Measurements from ENCODE around the gene PIP5K1C.

The PIP5K1C gene

GRCh38 chr19:3622224-3622623 lies 78.0 kb downstream of the PIP5K1C start:
- DNase-seq: no peak

DNA sequence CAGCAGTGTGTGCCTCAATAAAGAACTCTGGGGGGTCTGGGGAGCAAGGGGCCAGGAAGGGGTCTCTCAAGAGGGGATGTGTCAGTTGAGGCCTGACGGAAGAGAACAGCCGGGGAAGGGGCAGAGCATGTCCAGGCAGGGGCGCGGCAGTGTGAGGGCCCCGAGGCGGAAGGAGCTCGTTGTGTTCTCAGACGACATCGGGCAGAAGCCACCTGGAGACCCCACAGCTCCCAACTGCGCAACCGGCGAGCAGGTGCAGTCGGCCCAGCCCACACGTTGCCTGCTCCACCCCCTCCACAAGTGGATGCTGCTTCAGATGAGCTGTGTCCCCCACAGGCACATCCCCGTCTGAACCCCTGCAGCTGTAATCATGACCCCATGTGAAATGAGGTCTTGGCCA lies 78.6 kb downstream of the PIP5K1C start:
- DNase-seq: no peak

GRCh38 chr19:3620817-3621547 lies 79.3 kb downstream of the PIP5K1C start:
- no peak for DNase-seq

DNA sequence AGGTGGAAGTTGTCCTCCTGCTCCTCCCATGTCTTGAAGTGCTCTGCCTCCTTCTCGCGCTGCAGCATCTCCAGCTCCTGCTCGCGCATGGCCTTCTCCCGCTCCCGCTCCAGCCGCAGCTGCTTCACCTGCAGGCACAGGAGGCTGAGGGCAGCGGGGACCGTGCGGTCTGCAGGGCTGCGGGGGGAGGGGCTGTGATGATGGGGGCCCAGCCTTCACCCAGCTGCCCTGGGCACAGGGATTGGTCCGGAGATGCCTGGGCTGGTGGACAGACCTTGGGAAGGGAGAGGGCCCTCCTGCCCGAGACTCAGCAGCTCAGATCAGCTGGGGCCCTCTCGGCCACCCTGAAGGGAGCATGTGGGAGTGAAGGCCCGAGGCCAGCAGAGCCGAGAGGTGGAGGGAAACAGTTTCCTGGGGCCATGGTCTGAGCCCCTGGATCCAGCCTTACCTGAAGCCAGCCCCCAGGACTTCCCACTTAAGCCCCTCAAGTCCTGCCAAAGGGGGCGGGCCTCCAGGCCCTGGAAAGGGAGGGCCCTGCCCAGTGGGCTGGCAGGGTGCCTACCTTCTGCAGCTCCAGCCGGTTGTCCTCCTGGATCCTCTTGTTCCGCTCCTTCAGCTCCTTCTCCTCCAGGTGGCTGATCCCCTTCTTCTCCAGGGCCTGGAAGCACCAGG lies 80.0 kb downstream of the PIP5K1C start:
- DNase-seq: no peak

GRCh38 chr19:3619631-3620012 lies 80.6 kb downstream of the PIP5K1C start:
- DNase-seq: no peak

- DNase-seq: no peak
These were observed 81.2 kb downstream of the PIP5K1C start for GRCh38 chr19:3618811-3619630.

DNA sequence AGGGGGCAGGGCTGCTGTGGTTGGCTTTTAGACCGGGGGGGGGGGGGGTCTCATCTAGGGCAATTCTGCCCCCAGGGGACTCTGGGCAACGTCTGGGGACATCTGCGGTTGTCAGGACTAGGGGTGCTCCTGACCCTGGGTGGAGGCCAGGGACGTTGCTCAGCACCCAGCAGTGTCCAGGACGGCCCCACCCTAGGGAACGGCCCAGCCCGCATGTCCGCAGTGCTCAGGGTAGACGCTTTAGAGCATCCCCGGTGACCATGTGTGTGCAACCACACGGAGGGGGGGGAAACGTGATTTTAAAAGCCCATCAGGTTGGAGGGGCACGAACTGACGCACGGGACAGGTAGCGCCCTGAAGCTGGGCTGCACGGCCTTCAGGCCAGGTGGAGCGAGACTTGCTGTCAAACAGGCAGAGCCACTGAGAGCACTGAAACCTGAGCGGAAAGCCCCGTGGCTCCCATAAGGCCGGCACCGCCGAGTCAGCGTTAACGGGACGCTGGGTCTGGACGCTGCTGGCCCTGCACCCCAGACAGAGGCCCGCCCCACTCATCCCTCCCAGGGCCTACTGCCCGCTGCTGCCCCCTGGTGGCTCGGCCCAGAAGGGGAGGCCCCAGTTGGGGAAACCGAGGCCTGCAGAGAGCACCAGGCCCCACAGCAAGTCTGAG lies 82.0 kb downstream of the PIP5K1C start:
- DNase-seq: peak; percentile 25

GRCh38 chr19:3617463-3617862 lies 82.8 kb downstream of the PIP5K1C start:
- DNase-seq: no peak

GRCh38 chr19:3615524-3616135 lies 84.6 kb downstream of the PIP5K1C start:
- DNase-seq: no peak

GRCh38 chr19:3614858-3615505 lies 85.3 kb downstream of the PIP5K1C start:
- DNase-seq: no peak

DNA sequence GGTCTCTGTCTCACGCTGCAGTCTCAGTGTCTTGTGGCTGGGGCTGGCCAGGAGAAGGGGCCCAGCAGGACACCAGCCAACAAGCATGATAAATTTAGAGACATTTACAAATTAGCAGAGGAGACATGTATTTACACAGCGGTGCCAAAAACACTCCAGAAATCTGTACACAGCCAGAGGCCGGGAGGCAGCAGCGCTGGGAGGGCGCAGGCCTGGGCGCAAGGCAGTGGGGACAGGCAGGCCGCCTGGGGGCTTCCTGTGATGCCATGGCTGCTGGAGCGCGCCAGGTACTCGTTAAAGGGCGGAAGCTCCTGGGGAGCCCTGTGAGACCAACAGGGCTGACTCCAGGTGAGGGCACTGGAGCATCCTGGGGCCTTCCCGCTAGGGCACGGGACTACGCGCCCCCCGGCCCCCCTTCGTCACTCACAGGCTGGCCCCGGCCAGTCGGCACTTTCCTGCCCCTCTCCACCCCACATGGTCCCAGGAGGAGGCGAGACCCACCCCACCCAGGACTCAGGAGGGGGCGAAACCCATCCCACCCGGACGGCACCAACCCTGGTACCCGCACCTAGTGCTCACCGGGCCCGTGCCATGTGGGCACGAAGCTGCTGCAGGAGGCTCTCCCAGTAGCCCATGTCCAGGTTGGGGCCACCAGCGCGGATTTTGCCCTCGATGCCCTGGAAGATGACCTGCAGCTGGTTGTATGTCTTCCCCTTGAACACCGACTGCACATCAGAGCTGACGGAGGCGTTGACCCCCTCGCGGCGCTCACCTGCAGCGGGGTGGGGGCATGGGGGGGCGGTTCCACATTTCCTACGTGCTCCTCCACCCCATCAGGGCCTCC lies 86.2 kb downstream of the PIP5K1C start:
- no peak for DNase-seq

DNA sequence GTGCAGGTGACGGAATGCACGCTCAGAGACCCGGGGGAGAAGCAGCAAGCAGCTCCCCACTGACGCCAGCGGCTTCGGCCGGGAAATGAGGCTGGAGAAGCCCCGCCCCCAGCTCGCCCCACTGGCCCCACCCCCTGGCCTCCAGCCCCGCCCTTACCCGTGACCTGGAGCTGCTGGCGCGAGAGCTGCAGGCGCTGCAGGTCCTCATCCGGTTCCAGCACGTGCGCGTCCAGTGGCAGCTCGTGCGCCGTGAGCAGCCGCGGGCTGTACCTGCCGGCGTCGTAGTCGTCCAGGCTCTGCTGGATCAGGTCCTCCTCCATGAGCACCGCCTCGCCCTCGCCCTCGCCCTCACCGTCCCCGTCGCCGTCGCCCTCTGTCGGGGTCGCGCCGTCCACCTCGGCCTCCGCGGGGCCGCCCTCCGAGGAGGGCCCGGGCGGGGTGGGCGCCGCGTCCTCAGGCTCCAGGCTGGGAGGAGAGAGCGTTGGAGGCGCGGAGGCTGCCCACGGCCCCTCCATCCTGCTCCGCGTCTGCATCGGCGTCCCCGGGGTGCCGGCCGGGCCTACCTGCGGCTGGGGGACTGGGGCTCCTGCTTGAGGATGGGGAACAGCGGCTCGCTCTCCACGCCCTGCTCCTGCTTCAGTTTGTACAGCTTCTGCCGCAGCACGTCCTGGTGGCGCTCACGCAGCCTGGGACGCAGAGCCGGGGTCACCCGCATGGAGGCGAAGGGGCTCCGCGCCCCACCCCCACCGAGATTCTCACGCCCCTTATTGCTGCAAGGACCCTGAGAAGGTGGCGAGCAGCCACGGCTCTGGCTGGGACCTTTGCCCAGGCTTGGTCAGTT lies 87.1 kb downstream of the PIP5K1C start:
- DNase-seq: no peak

- no peak for DNase-seq
These were observed 87.9 kb downstream of the PIP5K1C start for GRCh38 chr19:3612330-3612729.

GRCh38 chr19:3611841-3612240 lies 88.4 kb downstream of the PIP5K1C start:
- DNase-seq: no peak

DNA sequence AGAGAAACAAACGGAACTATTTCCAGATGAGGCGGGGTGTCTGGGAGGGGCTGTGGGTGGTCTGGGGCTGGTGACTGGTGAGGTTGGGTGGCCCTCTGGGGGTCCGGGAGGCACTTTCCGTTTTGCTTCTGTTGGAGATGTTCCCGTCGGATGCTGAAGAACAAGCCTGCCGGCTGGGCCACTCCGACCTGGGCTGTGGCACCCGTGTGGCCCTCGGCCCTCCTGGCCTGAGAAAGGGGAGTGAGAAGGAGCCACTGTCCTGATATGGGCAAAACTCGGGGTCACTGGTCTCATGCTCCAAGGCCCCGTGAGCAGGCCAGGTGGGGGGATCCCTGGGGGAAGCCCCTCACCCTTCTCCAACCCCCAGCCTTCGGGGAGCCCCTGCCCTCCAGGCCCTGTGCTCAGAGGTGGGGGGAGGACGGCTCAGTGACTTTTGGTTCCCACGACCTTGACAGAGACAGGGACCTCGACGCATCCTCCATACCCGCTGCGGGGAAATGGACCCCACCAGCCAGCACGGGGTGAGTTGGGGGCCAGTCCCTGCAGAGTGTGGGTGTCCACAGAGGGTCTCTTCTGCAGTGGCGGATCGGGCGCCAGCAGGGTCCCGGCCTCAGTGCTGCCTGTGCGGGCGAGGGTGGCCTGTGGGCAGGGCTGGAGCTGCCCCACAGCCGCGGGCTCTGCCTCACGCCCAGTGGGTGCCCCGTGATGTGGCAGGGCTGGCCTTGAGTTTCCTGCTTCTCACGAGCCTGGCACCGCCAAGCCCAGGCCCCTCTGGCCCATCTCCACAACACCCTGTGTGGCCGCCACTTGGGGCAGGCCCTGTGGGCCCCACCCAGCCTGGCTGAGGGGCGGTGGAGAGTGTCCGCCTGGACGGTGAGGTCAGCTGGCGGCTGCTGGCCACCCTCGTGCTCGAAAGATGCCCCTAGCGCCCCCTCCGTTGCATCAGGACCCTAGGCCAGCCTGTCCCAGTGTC lies 89.2 kb downstream of the PIP5K1C start:
- no peak for DNase-seq

DNA sequence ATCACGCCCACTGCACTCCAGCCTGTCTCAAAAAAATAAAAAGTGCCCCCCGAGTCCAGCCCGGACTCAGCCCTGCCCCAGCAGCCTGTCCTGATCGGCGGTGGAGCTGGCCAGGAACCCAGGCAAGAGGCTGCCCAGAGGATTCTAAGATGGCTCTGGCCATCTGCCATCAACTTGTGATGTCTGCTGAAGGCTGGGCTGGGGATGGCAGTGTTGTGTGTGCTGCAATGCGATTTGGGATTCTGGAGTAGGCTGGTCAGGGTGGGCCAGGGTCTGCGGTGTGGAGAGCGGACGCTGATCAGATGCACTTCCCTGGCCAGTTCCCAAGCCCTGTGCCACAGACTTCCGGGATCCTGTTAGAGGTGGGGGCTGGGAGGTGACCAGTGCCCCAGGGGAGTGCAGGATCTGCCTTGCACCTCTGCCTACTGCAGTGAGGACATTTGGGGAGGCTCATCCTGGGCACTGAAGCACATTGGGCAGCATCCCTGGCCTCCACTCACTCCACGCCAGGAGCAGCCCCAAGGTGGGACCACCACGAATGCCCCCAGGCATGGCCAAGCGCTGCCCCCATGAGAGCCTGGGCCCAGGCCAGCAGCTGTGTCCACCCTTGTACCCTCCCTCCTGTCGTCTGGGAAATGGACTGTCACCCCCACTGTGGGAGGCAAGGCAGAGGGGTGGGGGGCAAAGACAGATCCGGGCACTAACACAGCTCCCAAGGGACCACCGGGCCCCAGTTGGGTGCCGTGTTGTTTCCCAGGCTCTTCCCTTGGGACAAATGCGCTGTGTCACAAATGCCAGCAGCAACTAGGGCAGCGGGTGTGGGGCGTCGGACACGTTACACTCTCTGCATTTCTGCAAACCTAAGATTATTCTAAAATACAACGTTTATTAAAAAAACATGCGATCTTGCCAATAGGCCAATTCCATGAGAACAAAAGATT lies 90.2 kb downstream of the PIP5K1C start:
- DNase-seq: no peak

GRCh38 chr19:3608750-3609322 lies 91.4 kb downstream of the PIP5K1C start:
- no peak for DNase-seq

All from activated effector memory CD4-positive, alpha-beta T cell treated with Interleukin-2 at 50 U/mL for 16 hours (primary cell).